Gastrocnemius medialis (tissue), 4 donors: Measurements from ENCODE around the gene RNF103. TPM values are rescaled to one million over a fixed set of nuclear protein-coding genes. Genes with fewer than 3 reads are reported as not detected.

ENCODE experiments used
- ATAC-seq, 2 donors: fragments of 150-250 bp; one replicate each; pipeline ENCODE4 v1.9.1; 2016
- DNase-seq, 2 donors: peaks; one replicate each; pipeline ENCODE4 v3.0.0-alpha.2; 2019
- H3K27ac ChIP-seq, 4 donors: fragments of 200-600 bp; sonication (generic); 1 replicate in 1 of 4; 2 replicates in 3 of 4; pipeline ENCODE4 v1.5.1; 2016 to 2018; ENCODE audit warnings: mild to moderate bottlenecking in 2 of 4, moderate library complexity in 1 of 4
- H3K27me3 ChIP-seq, 3 donors: fragments of 200-600 bp; sonication (generic) in 2 of 3; 1 replicate in 1 of 3; 2 replicates in 2 of 3; pipeline versions ENCODE4 v1.5.1 to v1.6.0; 2016 to 2019; ENCODE audit warnings: mild to moderate bottlenecking in 1 of 3, moderate library complexity in 1 of 3
- H3K36me3 ChIP-seq, 2 donors: fragments of 200-600 bp; sonication (generic) in 1 of 2; one replicate each; pipeline ENCODE4 v1.5.1; 2017 to 2018
- H3K4me1 ChIP-seq, 2 donors: fragments of 200-600 bp; sonication (generic) in 1 of 2; one replicate each; pipeline ENCODE4 v1.5.1; 2016 to 2017; ENCODE audit warnings: mild to moderate bottlenecking in 2 of 2
- H3K4me3 ChIP-seq, 4 donors: fragments of 200-600 bp; sonication (generic) in 3 of 4; 1 replicate in 1 of 4; 2 replicates in 3 of 4; pipeline ENCODE4 v1.5.1; 2016 to 2019; ENCODE audit warnings: mild to moderate bottlenecking in 2 of 4
- H3K9me3 ChIP-seq, 3 donors: fragments of 200-600 bp; sonication (generic) in 2 of 3; 1 replicate in 1 of 3; 2 replicates in 2 of 3; pipeline ENCODE4 v1.5.1; 2016 to 2019
- CTCF ChIP-seq, 5 experiments: fragments of 450-650 bp in 3 of 5; fragments of 200-600 bp in 2 of 5; sonication (generic) in 2 of 5; IDR thresholded peaks in 4 of 5; conservative IDR thresholded peaks in 1 of 5; 1 replicate in 4 of 5; 2 replicates in 1 of 5; pipeline ENCODE4 v1.5.1; 2016 to 2019; ENCODE audit warnings: antibody characterized with exemption in 5 of 5, mild to moderate bottlenecking in 3 of 5, moderate library complexity in 3 of 5
- POLR2A ChIP-seq, 2 donors: fragments of 450-650 bp; IDR thresholded peaks; one replicate each; pipeline ENCODE4 v1.6.1; 2017; ENCODE audit warnings: antibody characterized with exemption in 2 of 2, mild to moderate bottlenecking in 2 of 2, moderate library complexity in 2 of 2
- in situ Hi-C, 4 donors: fragments of 200-750 bp; cut with MboI; loops; one replicate each; pipeline versions ENCODE4 v1.15.0 to v1.8.0; 2017; ENCODE audit warnings: low sequenced_read_pairs in 4 of 4
- intact Hi-C: fragments of 100-400 bp; cut with DNase I; formaldehyde crosslinking; loops from one replicate; pipeline ENCODE4 v1.15.1; 2023; ENCODE audit warnings: low total_unique reads
- total RNA-seq, 4 donors: library from RNA; depleted of rRNA; stranded (reverse); fragments of >200 nt; gene quantifications; one replicate each; pipeline versions ENCODE4 v1.1.0 to v1.2.3, GENCODE V29; 2016

The RNF103 gene
- total RNA-seq, 4 donors from 2014 or later = 21.8 to 31.1 (median 23.8) TPM

- H3K4me3 ChIP-seq = no peak overlapping the region
- DNase-seq = no peak
- peaks cover 0 to 4% of the 10 kb centered on the region in 2 donors for H3K36me3 ChIP-seq
- no peak for ATAC-seq
- H3K27me3 ChIP-seq = no peaks in the 10 kb centered on the region
- H3K9me3 ChIP-seq = no peaks in the 10 kb centered on the region
- TF ChIP-seq POLR2A (IDR thresholded peaks at IDR 0.05) (no peak), CTCF (IDR thresholded peaks at IDR 0.05 in 4 of 5, conservative IDR thresholded peaks at IDR 0.05 in 1 of 5) (no peak)
- in situ Hi-C loops (no loop called here), intact Hi-C loops (no loop called here)
- H3K4me1 ChIP-seq = no peaks in the 10 kb centered on the region
- no peak overlapping the region for H3K27ac ChIP-seq
These were observed 37.7 kb upstream of the RNF103 start for GRCh38 chr2:86661333-86661732.

GRCh38 chr2:86650188-86650587 lies 26.5 kb upstream of the RNF103 start:
- no peak overlapping the region for H3K27ac ChIP-seq
- no peaks in the 10 kb centered on the region for H3K36me3 ChIP-seq
- no peak for TF ChIP-seq POLR2A (IDR thresholded peaks at IDR 0.05)
- no peak for TF ChIP-seq CTCF (IDR thresholded peaks at IDR 0.05 in 4 of 5, conservative IDR thresholded peaks at IDR 0.05 in 1 of 5)
- H3K27me3 ChIP-seq = no peaks in the 10 kb centered on the region
- H3K4me1 ChIP-seq = no peaks in the 10 kb centered on the region
- DNase-seq (no peak), ATAC-seq (no peak)
- H3K9me3 ChIP-seq = peaks cover 0 to 6% (median 0%) of the 10 kb centered on the region in 3 donors
- no peak overlapping the region for H3K4me3 ChIP-seq
- intact Hi-C loops (no loop called here), in situ Hi-C loops (no loop called here)

- H3K36me3 ChIP-seq = no peaks in the 10 kb centered on the region
- DNase-seq (no peak), ATAC-seq (no peak)
- no peaks in the 10 kb centered on the region for H3K4me1 ChIP-seq
- intact Hi-C loops = no loop called here
- no peak overlapping the region for H3K4me3 ChIP-seq
- TF ChIP-seq POLR2A (IDR thresholded peaks at IDR 0.05) (no peak), CTCF (IDR thresholded peaks at IDR 0.05 in 4 of 5, conservative IDR thresholded peaks at IDR 0.05 in 1 of 5) (no peak)
- H3K9me3 ChIP-seq = peaks cover 0 to 6% (median 0%) of the 10 kb centered on the region in 3 donors
- in situ Hi-C loops = no loop called here
- H3K27me3 ChIP-seq = no peaks in the 10 kb centered on the region
- no peak overlapping the region for H3K27ac ChIP-seq
These were observed 25.7 kb upstream of the RNF103 start for GRCh38 chr2:86649119-86649947.

GRCh38 chr2:86648681-86649080 lies 25.0 kb upstream of the RNF103 start:
- Histone ChIP-seq H3K4me1 (no peaks in the 10 kb centered on the region), H3K36me3 (no peaks in the 10 kb centered on the region), H3K27ac (no peak overlapping the region), H3K4me3 (no peak overlapping the region), H3K9me3 (peaks cover 0 to 6% (median 0%) of the 10 kb centered on the region in 3 donors), H3K27me3 (no peaks in the 10 kb centered on the region)
- DNase-seq = no peak
- intact Hi-C loops = no loop called here
- in situ Hi-C loops = no loop called here
- no peak for ATAC-seq
- no peak for TF ChIP-seq POLR2A (IDR thresholded peaks at IDR 0.05)
- TF ChIP-seq CTCF (IDR thresholded peaks at IDR 0.05 in 4 of 5, conservative IDR thresholded peaks at IDR 0.05 in 1 of 5) = no peak
